Stimulated activated CD4-positive, alpha-beta T cell treated with anti-CD3 and anti-CD28 coated beads, Interleukin-2, amount 100 ng/mL, for 4 hours (primary cell): Measurements from ENCODE around the gene SHC3.

ENCODE experiments used
- DNase-seq: peaks from one replicate; pipeline ENCODE4 v3.0.0-alpha.2; 2020; ENCODE audit warnings: low read depth

SHC3 gene

DNA sequence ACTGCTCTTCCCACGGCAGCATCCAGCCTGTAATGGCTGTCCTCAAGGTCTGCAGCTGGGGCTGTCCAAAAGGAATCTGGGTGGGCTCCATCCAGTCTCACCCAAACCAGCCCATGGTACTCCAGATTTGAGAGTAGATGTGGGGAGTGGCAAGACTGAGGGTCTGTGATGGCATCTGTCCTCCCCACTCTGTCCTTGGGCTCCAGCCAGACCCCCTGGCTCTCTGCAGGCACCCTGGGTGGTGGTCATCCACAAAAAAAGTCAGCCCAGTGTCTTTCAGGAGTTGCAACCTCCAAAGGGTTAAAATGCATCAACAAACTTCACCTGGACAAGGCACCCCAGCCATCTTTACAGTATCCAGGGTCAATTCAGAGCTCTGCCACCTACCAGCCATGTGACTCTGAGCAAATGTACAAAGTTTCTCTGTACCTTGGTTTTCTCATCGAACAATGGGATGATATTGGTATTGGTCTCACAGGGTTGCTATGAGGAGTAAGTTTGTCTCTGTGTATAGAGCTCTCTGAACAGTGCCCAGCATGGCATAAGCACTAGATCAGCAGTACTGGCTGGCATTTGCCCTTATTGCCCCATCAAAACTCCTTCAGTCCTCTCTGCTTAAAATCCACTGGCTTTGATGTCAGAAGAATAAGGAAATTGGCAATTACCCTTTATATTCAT lies 194.6 kb downstream of the SHC3 start:
- no peak for DNase-seq

DNA sequence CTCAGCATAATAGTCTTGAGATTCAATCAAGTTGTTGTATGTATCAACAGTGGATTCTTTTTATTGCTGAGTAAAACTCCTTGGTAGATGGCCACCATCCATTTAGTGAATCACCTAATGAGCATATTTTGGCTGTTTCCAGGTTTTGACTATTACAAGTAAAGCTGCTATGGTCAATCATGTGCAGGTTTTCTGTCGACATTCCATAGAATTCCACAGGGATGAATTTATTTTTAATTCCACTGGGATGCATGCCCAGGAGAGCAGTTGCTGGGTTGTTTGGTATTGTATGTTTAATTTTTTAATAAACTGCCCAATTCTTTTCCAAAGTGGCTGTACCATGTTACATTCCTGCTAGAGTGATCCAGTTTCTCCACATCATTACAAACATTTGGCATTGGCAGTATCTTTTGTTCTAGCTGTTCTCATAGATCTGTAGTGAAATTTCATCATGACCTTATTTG lies 197.8 kb downstream of the SHC3 start:
- DNase-seq, result no peak

DNA sequence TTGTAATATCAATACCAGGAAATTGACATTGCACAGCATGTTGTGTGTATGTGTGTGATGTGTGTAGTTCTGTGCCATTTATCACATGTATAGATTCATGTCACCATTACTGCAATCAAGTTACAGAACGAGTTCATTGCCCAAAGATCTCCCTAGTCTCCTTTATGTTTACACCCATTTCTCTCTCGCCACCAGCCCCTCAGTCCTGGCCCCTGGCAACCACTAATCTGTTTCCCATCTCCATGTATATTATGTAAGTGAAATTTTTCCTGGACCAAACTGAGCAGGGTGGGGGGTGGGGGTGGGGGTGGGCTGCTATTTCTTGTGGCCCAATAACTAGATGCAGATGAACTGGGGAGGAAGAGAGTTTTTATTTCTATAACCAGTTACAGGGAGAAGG lies 198.8 kb downstream of the SHC3 start:
- DNase-seq, result no peak

DNA sequence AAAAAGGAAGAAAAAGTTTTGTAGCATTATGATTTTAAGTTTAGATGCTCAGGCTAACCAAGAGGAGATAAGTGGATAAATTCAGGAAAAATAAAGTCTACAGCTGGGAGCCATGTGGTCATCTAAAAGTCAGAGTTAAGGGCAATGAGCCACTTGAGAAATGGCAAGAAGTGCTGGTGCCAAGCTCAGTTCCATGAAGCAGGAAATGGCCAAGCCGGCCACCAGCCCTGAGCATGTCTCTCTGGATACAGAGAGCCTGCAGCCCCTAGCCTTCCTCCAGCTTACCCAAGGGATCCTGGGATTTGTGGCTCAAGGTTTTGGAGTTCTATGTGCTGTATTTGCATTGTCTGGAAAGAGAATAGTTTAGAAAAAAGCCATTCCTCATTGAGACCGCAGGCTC lies 199.6 kb downstream of the SHC3 start:
- no peak for DNase-seq

DNA sequence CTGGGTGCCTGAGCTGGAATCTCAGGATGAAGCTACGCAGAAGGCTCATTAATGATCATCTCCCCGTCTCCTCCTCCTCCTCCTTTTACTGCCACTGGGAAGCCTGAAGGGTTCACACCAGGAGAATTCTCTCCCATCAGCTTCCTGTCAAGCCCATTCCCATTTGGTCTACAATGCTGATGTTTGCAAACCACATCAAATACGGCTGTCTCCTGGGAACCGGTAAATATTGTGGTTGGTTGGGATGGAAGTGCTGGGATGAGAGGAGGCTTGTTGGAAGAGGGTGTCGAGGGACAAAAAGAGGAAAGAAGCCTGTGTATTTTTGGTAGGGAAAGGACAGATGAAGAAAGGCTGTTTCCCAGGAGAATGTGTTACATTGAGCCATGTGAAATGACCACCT lies 200.6 kb downstream of the SHC3 start:
- DNase-seq, result no peak

DNA sequence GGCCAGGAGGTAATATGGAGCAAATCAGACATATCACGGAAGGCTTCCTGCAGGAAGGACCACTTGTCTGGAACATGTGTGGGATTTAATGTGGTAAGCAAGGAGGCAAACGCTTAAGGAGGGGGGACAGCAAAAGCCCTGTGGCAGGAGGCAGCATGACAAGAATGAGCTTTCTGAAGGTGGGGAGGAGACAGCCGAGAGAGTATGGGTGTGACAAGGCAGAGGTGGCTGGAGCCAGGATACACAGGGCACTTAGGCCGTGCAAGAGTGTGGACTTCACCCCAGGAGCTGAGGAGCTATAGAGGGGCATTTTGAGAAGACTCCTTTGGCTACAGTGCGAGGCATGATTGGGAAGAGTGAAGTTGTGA lies 201.7 kb downstream of the SHC3 start:
- no peak for DNase-seq

DNA sequence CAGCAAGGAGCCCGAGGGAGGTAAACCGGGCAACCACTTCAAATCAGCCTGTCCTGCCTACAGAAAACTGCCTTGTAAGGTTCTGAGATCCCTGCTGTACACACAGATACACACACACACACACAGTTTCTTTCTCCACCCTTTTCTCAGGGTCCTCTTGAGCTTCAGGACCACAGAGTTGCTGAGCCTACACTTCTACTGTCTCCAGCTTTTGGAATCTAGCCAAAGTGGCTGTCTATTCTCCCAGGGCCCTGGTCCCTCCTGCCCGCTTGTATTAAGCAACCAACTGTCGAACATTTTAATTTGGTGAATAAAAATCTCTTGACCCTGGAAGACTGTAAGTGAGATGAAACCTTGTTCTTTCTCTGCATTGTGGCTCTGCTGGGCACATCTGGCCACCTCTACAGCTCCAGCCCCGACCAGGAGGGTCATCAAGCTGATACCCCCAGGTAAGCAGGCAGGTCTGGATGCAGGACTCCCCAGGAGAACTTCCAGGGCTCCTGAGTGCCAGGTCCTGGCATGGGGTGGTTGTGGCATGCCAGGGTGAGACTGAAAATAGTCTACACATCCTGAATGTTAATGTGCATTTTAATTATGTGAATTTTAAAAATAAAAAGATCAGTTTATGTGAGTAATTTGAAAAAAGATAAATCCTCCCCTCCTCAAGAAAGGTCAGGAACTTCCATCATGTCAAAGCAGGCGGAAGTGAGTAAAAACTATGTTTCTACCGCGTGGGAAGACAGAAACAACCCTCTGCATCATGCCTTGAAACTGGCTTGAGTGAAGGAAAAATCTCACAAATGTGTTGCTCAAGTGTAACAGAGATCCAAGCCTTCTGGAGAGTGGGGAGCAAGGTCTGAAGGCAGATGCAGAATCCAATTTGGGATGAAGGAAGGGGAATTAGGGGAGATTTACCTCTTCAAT lies 202.4 kb downstream of the SHC3 start:
- no peak for DNase-seq

DNA sequence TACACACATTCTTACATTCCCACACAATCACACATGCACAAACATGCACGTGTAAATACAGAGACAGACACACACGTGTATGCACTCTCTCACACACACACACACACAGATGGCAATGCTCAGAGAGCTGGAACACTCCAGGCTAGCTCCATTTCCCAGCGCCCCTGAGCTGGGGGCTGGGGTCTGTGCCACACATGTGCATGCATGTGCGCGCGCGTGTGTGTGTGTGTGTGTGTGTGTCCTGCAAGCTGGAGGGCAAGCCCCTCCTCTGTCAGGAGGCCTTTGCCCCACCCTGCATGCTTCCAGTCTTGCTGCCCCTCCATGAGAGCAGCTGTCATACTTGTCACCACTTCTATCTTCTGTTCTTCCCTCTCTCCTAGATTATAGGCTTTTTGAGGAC lies 204.0 kb downstream of the SHC3 start:
- DNase-seq, result no peak

DNA sequence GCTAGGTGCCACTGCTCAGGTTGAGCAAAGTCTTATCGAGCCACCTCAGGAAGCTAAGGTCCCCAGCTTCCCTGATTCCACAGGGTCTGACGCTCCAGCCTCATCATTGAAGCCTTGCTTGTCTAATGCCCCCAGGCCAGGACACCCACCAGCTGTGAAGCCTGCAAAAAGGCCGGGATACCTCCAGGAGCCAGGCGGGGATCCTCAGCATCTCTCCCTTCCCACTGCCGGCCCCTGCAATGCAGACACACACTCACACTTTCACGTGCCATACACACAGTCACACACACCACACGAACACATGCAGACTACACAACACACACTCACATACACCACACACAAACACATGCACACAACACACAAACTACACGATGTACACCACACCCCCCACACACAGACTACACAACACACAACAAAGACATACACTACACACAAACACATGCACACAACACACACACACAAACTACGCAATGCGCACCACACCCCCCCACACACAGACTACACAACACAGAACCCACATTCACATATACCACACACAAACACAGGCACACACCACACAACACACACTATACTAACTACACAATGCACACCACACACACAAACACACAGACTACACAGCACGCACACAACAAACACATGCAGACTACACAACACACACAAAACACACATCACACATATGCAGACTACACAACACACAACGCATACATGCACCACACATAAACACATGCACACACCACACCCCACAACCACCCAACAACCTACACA lies 205.2 kb downstream of the SHC3 start:
- DNase-seq, result no peak

DNA sequence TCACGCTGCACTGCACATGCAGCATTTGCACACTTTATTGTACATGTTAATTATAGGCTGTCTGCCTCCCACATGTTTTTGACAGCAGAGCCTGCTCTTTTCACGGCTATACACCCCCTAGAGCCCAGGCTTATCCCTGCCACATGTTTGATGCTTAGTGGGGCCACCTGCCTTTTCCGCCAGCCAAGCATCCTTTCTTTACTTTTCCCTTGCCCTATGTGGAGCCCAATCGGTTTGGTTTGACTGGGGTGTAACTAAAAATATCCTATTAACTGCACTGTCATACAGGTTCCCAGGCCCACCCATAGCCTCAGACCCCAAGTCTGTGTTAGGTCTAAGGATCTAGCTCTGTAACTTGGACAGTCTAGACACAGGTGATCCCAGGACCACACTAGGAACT lies 206.2 kb downstream of the SHC3 start:
- no peak for DNase-seq

DNA sequence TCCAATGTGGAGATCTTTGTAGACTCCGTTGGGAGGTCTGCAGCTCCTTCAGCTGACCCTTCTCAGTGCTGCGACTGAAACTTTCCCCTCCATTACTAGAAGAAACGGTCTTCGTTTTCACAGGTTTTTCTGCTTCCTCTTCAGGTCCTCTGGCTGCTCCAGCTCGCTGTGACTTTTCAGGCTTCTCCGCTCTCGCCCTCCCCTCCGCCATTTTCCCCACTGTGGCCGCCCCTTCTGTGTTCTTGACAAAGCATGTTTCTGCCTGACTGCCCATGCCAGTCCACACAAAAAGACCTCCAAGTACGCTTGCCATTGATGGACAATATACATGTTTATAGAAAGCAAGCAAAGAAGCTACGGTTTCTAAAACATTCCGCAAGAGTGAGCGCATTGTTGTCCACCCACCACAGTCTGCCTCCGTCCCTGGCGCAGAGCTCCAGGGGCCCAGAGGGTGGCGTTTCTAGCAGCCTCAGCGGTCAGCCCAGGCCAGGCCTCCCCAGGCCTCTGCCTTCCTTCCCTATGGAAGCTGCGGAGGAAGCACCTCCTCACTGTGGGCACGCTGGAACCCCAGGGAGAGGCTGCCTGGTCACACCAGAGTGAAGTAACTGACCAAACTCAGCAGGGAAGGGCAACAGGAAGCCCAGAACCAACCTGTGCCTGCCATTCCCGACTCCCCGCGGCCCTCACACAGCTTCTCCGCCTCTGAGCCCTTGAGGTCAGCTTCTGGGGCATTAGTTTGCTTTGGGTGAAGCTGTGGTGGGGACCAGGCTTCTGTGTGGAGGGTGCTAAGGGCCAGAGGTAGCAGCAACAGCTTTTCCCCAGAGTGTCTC lies 207.3 kb downstream of the SHC3 start:
- DNase-seq, result no peak

DNA sequence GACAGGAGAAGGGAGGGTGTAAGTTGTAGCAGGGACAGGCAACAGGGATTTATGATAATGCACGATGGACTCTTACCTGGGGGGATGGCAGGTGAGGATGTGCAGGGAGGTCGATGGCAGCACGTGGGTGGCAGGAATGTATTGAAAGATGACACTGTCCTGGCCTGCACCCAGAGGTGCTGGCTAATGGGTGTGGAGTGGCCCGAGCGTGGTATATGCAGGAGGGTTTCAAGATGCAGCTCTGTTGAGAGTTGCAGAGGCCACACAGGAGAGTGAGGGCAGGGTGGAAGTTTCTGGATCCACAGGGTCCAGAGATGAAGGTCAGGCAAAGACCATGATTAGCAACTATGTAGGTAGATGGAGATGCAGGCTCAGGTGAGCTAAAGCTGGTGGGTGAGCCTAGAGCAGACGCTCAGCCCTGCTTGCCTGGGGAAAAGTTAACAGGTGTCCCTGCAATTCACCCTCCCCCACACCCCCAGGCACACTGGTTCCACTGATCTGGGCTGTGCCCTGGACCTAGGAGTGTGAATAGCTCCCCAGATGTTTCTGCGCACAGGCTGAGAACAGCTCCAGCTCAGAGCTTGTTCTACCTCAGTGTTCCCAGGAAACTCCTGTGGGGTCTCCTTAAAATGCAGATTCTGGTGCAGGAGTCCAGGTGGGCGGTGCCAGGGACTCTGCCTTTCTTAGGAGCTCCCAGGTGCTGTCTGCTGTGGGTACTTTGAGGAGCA lies 208.8 kb downstream of the SHC3 start:
- no peak for DNase-seq

DNA sequence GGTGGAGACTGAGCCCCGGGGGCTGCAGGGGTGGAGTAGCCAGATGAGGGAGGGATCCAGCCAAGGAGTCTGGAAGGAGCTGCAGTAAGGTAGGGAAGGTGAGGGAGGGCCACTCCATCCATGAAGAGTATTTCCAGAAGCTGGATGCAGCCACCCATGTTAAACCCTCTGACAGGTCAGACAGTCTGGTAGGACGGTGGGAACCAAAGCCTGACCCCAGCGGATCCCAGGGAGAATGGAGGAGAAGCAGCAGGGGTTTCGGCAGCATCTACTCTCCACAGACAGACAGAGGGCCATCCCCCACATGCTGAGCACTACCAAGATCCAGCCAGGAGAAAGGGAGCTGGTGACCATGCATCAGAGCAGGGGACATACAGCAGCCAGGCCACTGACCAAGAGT lies 209.8 kb downstream of the SHC3 start:
- no peak for DNase-seq

DNA sequence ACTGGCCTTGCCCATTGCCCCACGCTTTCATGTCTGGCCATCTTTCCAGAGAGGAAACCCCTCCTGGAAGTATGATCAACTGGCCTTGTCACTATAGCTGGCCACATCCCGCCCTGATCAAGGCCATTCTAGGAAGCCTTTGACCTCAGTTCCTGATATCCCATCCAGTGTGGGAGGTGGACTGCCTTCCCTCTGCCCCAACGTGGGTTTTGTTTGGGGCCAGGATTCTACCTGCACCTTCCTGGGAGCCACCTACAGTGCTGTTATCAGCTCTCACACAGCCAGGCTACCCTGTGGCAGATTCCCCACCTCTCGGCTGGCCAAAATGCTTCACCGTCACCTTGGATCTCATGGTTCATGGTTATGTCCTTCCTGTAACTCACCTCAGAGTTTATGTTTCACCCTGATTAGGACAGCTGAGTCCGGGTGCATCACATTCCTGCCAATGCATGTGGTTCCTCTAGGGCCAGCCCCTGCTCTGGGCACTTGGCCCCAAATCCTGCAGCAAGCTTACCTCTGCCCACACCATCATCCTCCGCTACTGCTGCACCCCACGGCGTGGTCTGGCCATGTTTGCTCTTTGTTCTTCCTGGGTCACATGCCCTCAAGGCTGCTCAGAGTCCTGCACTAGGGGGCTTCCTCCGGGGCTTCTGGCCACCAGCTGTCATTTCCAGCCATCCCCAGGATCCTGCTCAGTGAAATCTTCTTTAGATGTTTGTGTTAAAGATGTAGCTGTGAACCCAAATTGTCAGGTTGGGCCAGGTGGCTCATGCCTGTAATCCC lies 211.5 kb downstream of the SHC3 start:
- DNase-seq, result no peak

DNA sequence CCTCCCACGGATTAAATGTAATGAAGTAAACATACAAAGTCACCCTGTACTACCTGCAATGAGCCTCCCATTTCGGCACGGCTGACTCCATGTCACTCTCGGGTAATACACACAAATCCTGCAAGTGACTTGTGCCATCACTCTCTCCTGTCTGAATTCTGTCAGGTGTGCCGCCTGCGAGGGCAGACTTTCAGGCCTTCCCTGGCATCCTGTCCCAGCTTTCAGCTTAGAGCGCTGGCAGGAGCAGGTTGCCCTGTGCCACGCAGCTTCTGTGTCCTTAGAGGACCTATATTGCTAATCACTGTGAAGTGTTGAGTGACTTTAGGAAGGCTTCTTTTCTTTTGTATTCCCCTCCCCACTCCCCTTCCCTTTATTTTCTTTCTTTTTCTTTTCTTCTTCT lies 213.1 kb downstream of the SHC3 start:
- no peak for DNase-seq

DNA sequence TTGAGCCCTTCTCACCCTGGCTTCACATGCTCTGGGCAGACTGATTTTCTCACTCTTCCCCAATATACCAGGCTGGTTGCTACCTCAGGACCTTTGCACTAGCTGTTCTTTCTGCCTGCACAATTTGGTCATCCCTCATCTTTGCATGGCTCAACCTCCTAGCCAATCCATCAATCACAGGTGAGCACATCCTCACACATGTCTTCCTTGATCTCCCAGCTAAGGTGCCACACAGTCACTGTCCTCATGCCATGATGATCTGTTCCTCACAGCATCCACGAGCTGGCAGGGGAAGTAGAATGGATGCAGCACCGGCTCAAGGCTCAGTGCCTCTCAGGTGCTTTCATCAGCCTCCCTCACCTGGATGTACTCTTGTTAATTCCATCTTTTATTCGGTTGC lies 218.0 kb downstream of the SHC3 start:
- DNase-seq, result no peak

DNA sequence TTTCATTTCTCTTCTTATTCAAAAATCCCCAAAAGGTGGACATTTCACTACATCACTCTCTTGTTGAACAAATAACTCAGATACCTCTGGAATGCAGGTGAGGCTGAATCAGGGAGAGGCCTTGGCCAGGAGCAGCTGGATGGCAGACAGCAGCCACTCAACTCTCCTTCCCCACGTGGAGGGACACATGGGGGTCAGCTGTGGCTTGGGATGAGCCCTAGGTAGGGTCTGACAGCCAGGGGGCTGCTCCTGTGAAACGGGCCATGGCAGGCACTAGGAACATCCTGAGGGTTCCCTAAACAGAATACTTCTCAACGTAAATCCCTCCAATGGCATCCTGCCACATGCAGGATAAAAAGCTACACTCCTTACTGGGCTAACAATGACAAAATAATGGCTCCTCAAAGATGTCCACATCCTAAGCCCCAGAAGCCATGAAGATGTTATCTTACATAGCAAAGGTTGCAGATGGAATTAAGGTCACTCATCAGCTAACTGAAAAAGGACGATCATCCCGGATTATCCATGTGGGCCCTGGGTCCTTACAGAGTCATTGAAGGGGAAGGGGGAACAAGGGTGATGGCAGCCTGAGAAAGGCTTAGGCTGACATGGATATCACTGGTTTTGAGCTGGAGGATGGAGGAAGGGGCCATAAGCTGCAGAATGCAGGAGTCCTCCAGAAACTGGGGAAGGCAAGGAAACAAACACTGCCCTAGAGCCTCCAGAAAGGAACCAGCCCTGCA lies 218.7 kb downstream of the SHC3 start:
- DNase-seq, result no peak

DNA sequence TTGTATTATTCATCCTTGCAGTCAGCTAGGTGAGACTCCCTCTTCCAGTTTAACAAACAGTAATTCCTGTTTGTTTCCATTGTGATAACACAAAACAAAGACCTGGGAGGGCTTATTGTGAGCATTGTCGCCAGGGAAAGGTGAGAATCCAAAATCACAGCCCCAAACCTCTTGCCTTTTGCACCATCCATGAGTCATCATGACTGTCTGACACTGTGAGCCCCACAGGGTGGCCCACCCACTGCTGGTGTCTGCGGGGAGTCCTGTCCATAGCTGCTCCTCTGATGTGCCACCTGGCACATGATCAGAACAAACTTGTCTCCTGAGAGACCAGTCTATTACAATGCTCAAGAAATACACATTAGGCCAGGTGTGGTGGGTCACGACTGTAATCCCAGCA lies 221.1 kb downstream of the SHC3 start:
- no peak for DNase-seq
